Endometrial microvascular endothelial cells (primary cell): Measurements from ENCODE around the gene MRPL44. TPM values are rescaled to one million over a fixed set of nuclear protein-coding genes. Genes with fewer than 3 reads are reported as not detected.
"Not testable (repeated sequence)": the region's sequence is repeated elsewhere in the genome, so short reads cannot be mapped to it uniquely, and the experiment has no call there.

ENCODE experiments used
- in situ Hi-C: cut with HindIII; loops from 2 replicates; pipeline ENCODE4 v1.10.0; 2017; ENCODE audit warnings: low sequenced_read_pairs, low pct_unique_long_range_greater_than_20kb; ENCODE audit errors: inconsistent ontology term
- total RNA-seq: library from RNA; depleted of rRNA; stranded (reverse); fragments of >200 nt; gene quantifications from one replicate; pipeline ENCODE4 v1.2.3, GENCODE V29; 2015; ENCODE audit errors: inconsistent ontology term

Gene MRPL44
- total RNA-seq, 1 donor from 2014 or later = 46.7 TPM

GRCh38 chr2:223995569-223995968 lies 38.3 kb downstream of the MRPL44 start:
- in situ Hi-C loops = no loop called here

- in situ Hi-C loops = no loop called here
These were observed 39.1 kb downstream of the MRPL44 start for GRCh38 chr2:223996391-223996790.

GRCh38 chr2:223997938-223998337 lies 40.7 kb downstream of the MRPL44 start:
- in situ Hi-C loops = no loop called here

- in situ Hi-C loops = no loop called here
These were observed 41.7 kb downstream of the MRPL44 start for GRCh38 chr2:223998948-223999347.

- in situ Hi-C loops = no loop called here
These were observed 42.6 kb downstream of the MRPL44 start for GRCh38 chr2:223999862-224000261.

- in situ Hi-C loops = not testable (repeated sequence)
These were observed 43.4 kb downstream of the MRPL44 start for GRCh38 chr2:224000662-224001061.

GRCh38 chr2:224004105-224004695 lies 46.9 kb downstream of the MRPL44 start:
- in situ Hi-C loops = no loop called here

- in situ Hi-C loops = no loop called here
These were observed 51.5 kb downstream of the MRPL44 start for GRCh38 chr2:224008702-224009261.

- in situ Hi-C loops = no loop called here
These were observed 52.5 kb downstream of the MRPL44 start for GRCh38 chr2:224009605-224010315.

- in situ Hi-C loops = no loop called here
These were observed 54.6 kb downstream of the MRPL44 start for GRCh38 chr2:224011837-224012236.

- in situ Hi-C loops = no loop called here
These were observed 57.1 kb downstream of the MRPL44 start for GRCh38 chr2:224014336-224014735.

- in situ Hi-C loops = no loop called here
These were observed 59.7 kb downstream of the MRPL44 start for GRCh38 chr2:224016963-224017362.

Other genes with a start within 250 kb of the MRPL44 start
- gene AP1S3, start 119.9 kb upstream of the MRPL44 start, total RNA-seq = 18.1 TPM
- gene WDFY1, start 12.1 kb upstream of the MRPL44 start, total RNA-seq = 120 TPM
- gene SERPINE2, start 81.8 kb downstream of the MRPL44 start, total RNA-seq = 6.4 TPM